KBM-7 (cell line): ENCODE data around the gene SNAPC2.

ENCODE experiments used
- DNase-seq: peaks from one replicate; pipeline ENCODE4 v3.0.0-alpha.2; 2015
- in situ Hi-C: fragments of 300-500 bp; cut with MboI; formaldehyde crosslinking; loops from 2 replicates; pipeline ENCODE4 v1.14.3; 2020; ENCODE audit warnings: low sequenced_read_pairs, low pct_unique_long_range_greater_than_20kb, mixed read lengths

Gene SNAPC2, protein sequence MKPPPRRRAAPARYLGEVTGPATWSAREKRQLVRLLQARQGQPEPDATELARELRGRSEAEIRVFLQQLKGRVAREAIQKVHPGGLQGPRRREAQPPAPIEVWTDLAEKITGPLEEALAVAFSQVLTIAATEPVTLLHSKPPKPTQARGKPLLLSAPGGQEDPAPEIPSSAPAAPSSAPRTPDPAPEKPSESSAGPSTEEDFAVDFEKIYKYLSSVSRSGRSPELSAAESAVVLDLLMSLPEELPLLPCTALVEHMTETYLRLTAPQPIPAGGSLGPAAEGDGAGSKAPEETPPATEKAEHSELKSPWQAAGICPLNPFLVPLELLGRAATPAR

GRCh38 chr19:7919610-7920518 is at the start of gene SNAPC2:
Gene SNAPC2, plus strand, starts transcription at chr19:7920338. Its CDS starts 29 bp downstream, at chr19:7920367.
- in situ Hi-C loops: no loop called here
- DNase-seq: peak; percentile 97

DNA sequence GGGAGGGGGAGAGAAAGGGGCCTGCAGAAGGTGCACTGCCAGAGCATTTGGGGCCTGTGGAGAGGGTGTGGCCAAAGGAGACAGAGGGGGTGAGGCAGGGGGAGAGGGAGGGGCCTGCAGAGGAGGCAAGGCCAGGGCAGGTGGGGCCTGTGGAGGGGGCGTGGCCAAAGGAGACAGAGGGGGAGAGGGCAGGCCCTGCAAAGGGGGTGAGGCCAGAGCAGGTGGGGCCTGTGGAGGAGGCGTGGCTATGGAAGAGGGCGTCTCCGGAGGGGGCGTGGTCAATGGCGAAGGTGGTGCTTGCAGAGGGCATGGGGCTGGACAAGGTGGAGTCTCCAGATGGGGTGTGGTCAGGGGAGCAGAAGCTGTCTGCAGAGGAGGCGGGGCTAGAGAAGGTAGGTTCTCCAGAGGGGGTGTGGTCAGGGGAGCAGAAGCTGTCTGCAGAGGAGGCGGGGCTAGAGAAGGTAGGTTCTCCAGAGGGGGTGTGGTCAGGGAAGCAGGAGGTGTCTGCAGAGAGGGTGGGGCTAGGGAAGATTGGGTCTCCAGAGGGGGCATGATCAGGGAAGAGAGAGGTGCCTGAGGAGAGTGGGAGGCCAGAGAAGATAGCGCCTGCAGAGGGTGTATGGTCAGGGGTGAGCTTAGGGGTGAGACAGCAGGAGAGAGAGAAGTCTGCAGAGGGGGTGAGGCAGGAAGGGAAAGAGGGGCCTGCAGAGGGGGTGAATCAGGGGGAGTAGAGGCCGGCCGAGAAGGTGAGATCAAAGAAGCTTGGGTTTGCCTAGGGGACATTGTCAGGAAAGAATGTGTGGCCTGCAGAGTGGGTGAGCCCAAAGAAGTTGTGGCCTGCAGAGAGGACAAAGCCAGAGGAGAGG is 49.3 kb upstream of the SNAPC2 start:
- DNase-seq: peak; percentile 98
- in situ Hi-C loops: no loop called here

DNA sequence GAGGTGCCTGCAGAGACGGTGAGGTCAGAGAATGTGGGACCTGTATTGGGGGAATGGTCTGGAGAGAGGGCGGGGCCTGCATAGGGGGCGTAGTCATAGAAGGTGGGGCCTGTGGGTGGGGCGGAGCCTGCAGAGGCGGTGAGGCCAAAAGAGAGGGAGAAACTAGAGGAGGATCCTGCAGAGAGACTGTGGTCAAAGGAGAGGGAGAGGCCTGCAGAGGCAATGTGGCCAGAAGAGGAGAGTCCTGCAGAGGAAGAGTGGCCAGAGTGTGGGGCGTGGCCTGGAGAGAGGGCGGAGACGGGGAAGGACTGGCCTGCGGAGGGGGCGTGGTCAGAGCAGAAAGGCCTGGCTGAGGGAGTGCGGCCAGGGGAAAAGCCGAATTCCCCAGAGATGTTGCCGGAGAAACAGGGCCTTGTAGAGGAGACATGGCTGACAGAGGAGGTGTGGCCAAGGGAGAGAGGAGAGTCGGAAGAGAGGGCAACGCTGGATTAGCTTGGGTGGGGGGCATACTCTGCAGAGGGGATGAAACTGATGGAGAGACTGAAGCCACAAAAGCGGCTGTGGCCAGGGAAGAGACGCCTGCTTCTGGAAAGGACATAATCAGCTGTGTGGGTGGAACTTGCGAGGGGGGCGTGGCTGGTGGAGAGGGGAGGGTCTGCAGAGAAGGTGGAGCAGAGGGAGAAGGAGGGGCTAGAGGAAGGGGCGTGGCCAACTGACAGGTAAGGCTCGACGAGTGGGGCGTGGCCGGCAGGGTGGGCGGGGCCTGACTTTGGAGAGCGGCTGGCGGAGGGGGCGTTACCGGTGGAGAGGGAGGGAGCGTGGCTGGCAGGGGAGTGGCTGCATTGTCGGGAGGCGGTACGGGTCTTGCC is 48.5 kb upstream of the SNAPC2 start:
- in situ Hi-C loops: no loop called here
- peak; percentile 91 for DNase-seq

DNA sequence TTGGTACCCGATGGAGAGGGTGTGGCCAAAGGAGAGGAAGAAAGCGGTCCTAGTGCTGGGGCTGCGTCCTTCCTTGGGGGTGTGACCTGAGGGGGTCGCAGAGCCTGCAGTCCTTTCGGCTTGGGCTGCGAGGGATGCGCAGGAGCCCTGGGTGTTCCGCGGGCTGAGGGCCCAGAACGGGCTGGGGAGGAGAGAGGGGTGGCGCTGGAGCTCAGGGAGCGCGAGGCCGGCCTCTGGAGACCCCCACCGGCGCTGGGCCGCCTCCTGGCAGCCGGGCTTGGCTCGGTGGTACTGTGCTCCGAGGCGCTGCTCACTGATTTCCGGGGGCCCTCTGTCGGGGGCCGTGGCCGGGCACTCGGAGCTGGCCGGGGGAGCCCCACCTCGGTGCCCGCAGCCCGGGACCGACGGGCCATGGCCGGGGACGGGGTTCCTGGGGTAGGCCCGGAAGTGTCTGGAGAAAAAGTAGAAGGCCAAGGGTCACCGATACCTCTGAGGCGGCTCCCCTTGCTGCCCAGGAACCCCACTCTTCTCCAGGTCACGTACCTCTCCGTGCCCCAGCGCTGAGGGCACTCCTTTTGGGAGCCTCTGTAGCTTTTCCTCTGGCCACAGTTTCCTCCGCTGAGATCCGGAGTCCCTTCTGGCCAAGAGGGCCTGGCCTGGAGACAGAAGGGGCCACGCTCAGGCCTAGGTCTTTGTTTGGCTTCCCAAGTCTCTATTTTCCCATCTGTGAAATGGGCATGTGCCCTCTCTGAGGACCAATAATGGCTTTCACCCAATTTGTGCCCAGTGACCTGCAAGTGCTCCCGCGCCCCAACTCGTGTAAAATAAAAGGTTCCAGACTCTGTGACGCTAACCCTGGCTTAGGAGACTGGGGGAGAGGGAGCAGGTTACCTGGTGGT is 47.6 kb upstream of the SNAPC2 start:
- in situ Hi-C loops: no loop called here
- DNase-seq: no peak

DNA sequence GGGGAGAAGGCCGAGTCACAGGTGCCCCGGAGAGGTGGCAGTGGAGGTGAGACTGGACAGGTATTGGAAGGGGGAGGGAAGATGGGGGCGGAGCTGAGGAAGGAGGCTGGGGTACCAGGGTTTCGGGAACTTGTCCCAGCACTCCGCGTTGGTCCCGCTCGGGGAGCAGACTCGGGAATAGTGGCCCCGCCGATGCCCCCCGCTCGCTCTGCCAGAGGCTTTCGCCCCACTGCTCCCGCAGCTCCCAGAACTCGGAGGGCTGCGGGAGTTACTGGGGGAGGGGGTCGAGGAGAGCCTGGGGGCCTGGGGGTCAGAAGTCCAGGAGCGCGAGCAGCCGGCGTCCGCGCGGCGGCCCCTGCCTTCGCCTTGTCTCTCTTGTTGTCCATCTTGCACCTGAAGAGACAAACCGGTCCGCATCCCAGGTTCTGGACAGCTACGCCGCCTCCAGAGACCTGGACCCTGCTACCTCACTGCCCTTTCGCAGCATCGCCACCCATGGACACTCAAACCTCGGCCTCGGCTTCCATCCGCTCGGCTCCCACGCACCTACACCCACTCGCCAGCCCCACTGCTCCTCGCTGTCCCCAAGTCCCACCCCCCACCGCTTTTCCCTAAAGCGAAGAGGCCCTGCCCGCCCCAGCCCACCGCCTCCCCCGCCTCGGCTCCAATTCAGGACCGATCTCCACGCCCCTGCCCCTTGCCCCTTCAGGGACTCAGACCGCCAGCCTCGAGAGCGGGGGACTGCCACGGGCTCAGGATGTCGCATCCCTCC is 46.6 kb upstream of the SNAPC2 start:
- no peak for DNase-seq
- in situ Hi-C loops: no loop called here

DNA sequence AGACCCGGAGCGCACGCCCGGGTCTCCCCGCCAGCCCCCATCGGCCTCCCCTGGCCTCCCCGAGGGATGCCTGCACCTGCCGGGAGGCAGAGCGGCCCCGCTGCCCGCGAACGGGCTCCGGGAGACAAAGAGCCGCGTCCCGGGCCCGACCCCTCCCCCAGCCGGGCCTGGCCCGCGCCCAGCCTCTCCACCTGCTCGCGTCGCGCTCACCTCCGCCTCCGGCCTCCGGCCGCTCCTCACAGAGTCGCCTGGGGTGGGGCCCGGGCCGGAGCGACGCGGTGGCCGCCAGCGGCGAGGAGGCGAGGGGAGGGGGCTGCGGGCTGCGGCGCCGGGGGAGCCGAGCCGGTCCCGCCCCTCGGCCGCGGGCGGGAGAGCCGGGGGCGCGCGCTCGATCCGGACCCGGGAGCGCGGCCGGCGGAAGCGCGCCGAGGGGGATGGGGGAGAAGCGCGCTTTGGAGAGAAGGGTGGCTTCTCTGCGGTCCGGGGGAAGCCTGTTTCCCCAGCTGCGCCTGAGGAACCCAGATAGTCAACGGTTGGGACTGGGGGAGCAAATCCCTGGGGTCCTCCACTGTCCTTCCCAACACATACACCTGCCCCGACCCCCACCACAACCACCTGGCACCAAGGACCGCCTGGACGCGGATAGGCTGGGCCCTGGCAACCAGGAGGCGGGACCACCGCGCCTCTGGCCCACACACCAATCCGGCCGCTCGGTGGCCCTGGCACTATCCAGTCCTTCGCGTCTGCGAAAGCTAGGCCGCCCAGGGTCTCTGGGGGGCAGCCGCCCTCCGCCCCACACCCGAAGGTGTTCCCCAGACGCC is 45.9 kb upstream of the SNAPC2 start, which contains the start of gene PRR36:
PRR36 (minus strand) TSS at position 315 of the 821 bp plus-strand sequence. CDS start 701 bp downstream, outside the sequence.
- in situ Hi-C loops: no loop called here
- peak; percentile 27 for DNase-seq

DNA sequence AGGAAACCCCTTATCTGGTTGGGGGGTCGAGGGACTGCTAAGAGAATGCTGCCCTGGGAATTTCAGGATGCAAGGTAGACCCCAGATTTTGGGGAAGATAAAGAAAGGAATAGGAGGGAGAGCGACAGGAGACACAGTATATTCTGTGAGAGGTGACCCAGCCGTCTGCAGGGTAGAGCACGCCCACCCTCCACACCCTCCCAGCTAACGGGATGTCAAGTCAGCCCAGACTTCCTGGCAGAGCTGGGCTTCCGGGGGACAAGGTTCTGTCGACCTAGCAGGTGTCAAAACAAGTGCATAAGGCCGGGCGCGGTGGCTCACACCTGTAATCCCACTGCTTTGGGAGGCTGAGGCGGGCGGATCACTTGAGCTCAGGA is 45.3 kb upstream of the SNAPC2 start:
- DNase-seq: no peak
- in situ Hi-C loops: no loop called here

GRCh38 chr19:7877249-7877836 is 42.8 kb upstream of the SNAPC2 start:
- in situ Hi-C loops: no loop called here
- no peak for DNase-seq

DNA sequence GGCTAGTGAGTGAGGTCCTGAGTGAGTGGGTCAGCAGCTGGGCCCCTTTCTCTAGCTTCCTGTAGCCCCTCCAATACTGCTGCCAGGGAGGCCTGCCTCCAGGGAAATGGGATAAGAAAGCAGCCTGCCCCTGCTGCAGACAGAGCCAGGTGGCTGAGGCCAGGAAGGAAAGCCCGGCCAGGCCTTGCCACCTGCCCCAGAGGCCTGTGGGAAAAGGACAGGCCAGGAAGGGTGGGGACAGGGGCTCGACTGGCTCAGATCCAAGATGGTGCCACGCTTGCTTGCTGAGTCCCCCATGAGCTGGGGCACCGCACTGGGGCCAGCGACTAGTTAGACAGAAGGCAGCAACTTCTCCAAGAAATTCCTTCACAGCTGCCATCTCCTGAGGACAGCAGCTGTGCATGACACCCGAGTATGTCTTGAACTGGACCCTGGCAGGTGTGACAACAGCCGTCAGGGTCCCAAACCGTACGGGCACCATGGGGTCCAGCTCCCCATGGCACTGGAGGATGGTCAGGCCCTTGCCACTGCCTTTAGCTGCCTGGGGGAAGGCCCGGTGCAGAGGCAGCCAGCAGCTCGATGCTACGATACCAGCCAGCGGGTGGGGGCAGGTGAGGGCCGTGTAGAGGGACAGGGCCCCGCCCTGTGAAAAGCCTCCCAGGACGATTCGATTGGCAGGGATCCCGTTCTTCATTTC is 40.9 kb upstream of the SNAPC2 start:
- DNase-seq: no peak
- in situ Hi-C loops: no loop called here

GRCh38 chr19:7879836-7880235 is 40.3 kb upstream of the SNAPC2 start:
- in situ Hi-C loops: no loop called here
- no peak for DNase-seq

DNA sequence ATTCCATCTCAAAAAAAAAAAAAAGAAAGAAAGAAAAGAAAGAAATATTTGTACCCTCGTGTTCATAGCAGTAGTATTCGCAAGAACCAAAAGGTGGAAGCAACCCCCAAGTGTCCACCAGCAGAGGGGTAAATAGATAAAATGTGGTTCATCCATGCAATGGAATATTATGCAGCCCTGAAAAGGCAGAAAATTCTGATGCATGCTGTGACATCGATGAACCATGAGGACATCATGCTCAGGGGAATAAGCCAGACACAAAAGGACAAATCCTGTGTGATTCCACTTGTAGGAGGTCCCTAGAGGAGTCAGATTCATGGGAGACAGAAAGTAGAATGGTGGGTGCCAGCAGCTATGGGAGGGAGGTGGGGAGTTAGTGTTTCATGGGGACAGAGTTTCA is 38.2 kb upstream of the SNAPC2 start:
- in situ Hi-C loops: no loop called here
- DNase-seq: no peak

- in situ Hi-C loops: no loop called here
- no peak for DNase-seq
Measured at GRCh38 chr19:7883105-7883504, 37.0 kb upstream of the SNAPC2 start.

GRCh38 chr19:7883796-7884570 is 36.2 kb upstream of the SNAPC2 start:
- DNase-seq: no peak
- in situ Hi-C loops: no loop called here

DNA sequence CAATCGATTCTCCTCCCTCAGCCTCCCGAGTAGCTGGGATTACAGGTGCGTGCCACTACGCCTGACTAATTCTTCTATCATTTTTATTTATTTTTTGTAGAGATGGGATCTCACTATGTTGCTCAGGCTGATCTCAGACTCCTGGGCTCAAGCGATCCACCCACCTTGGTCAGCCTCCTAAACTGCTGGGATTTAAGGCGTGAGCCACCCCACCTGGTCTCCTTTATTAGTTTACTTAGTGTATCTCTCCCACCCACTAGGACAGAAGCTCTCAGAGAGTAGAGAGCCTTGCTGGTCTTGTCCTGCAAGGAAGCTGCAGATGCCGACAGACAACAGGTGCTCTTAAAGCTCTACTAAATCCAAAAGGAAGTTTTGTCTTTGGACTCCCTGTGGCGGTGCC is 34.3 kb upstream of the SNAPC2 start:
- in situ Hi-C loops: no loop called here
- DNase-seq: no peak
